Measurements from ENCODE around the gene HABP2. TPM values are rescaled to one million over a fixed set of nuclear protein-coding genes. Genes with fewer than 3 reads are reported as not detected.

The HABP2 gene
- total and polyA plus RNA-seq, 9 of the 15 experiments (the other 6 are each of a cell fraction or from before 2014, with no cell fraction given) = 0.09 TPM; not detected in 8

GRCh38 chr10:113628607-113629153, 75.8 kb downstream of the HABP2 start (continued):
- TF ChIP-seq NFE2L1 (tag; IDR thresholded peaks at IDR 0.05; ENCODE audit: borderline replicate concordance, low read depth) (no peak), STAG1 (CRISPR knock-in tag; IDR thresholded peaks at IDR 0.05; ENCODE audit: borderline replicate concordance) (no peak), MITF (IDR thresholded peaks at IDR 0.05) (no peak), ZFX (CRISPR knock-in tag; IDR thresholded peaks at IDR 0.05) (no peak)

- no peak overlapping the region for H3K9ac ChIP-seq (ENCODE audit: insufficient read depth in 1 of 2, low read depth in 2 of 2, low read length in 2 of 2)
- DNase-seq (ENCODE audit: extremely low read depth in 1 of 4, low spot score in 3 of 4) (no peak), FAIRE-seq (no peak), ATAC-seq (no peak)
- CTCF ChIA-PET (ENCODE audit: low intra/inter-chr PET ratio) = no interaction called here
- no peaks in the 10 kb centered on the region for H3K9me3 ChIP-seq (replicated peaks; ENCODE audit: control insufficient read depth, insufficient read depth, low read depth, low read length)
- WGBS (ENCODE audit: insufficient coverage, low coverage, missing lambda C conversion rate) = 0% methylated on average over 5 of the region's 5 CpGs
- H3K4me2 ChIP-seq (ENCODE audit: insufficient read depth, low read length) = no peak overlapping the region
- intact Hi-C loops (cut with micrococcal nuclease) = no loop called here
- no peaks in the 10 kb centered on the region for H3K4me1 ChIP-seq (replicated peaks in 1 of 2; ENCODE audit: control insufficient read depth in 2 of 2, insufficient read depth in 2 of 2, low read length in 2 of 2)
- in situ Hi-C loops (cut with MboI) = no loop called here
- no peak overlapping the region for H3K4me3 ChIP-seq
- BruUV-seq (replicated peaks) = no TSS peak
- no peaks in the 10 kb centered on the region for H3K9me1 ChIP-seq (ENCODE audit: control insufficient read depth, insufficient read depth, low read length)
- H3K27me3 ChIP-seq (ENCODE audit: control insufficient read depth in 2 of 2, insufficient read depth in 2 of 2, low read length in 2 of 2) = 0 out of 5 replicates have a peak, but pooled peaks cover 0 to 6% of the 10 kb centered on the region in 2 experiments
- H3K36me3 ChIP-seq (ENCODE audit: control insufficient read depth, insufficient read depth, low read length) = no peaks in the 10 kb centered on the region
- H2AFZ ChIP-seq (ENCODE audit: low read depth, low read length) = no peak overlapping the region
- H3K79me2 ChIP-seq (ENCODE audit: control insufficient read depth, insufficient read depth, low read length) = no peaks in the 10 kb centered on the region
- POLR2A ChIA-PET = no interaction called here
- no peaks in the 10 kb centered on the region for H4K20me1 ChIP-seq (replicated peaks; ENCODE audit: control insufficient read depth, insufficient read depth, low read length)
- H3K27ac ChIP-seq (ENCODE audit: extremely low read depth, low read depth, low read length) = no peak overlapping the region
- TF ChIP-seq ZBTB5 (IDR thresholded peaks at IDR 0.05) (no peak), MEF2D (tag; conservative IDR thresholded peaks at IDR 0.05; ENCODE audit: low read depth) (no peak), NFIC (IDR thresholded peaks at IDR 0.05) (no peak), ETV1 (tag; conservative IDR thresholded peaks at IDR 0.05; ENCODE audit: low read depth) (no peak), EZH2 (IDR thresholded peaks at IDR 0.05; ENCODE audit: borderline replicate concordance, low read depth, low read length) (no peak), SMAD1 (IDR thresholded peaks at IDR 0.05; ENCODE audit: low read depth, low read length, partially characterized antibody) (no peak)
These were observed 78.2 kb downstream of the HABP2 start for GRCh38 chr10:113630929-113631533.
